ENCODE data around the gene CDS2. TPM values are rescaled to one million over a fixed set of nuclear protein-coding genes. Genes with fewer than 3 reads are reported as not detected.

The CDS2 gene
- total and polyA plus RNA-seq, 2 of the 13 experiments (the other 11 are each of a cell fraction or from before 2014, with no cell fraction given) = 81.3 to 153 TPM

- Histone ChIP-seq H3K79me2 (ENCODE audit: insufficient read depth, low read length) (no peaks in the 10 kb centered on the region), H3K4me3 (replicated peaks in 1 of 3; ENCODE audit: insufficient read depth in 1 of 3, low read depth in 2 of 3, low read length in 3 of 3) (no peak overlapping the region), H3K27me3 (ENCODE audit: control insufficient read depth in 1 of 2, insufficient read depth in 2 of 2, low read length in 2 of 2) (no peaks in the 10 kb centered on the region), H4K20me1 (ENCODE audit: insufficient read depth, low read length) (no peaks in the 10 kb centered on the region), H3K4me2 (ENCODE audit: low read depth, low read length) (no peak overlapping the region), H3K9ac (ENCODE audit: insufficient read depth, low read depth, low read length) (no peak overlapping the region), H3K36me3 (replicated peaks in 1 of 2; ENCODE audit: control insufficient read depth in 1 of 2, insufficient read depth in 2 of 2, low read length in 2 of 2) (no peaks in the 10 kb centered on the region), H3K27ac (ENCODE audit: extremely low read length, insufficient read depth, low read length) (no peak overlapping the region), H2AFZ (ENCODE audit: low read length) (no peak overlapping the region), H3K4me1 (ENCODE audit: insufficient read depth, low read length) (peaks cover 3% of the 10 kb centered on the region; the same call in 1 of the 2 replicates), H3K9me3 (ENCODE audit: low read length) (no peaks in the 10 kb centered on the region)
- in situ Hi-C loops (cut with HindIII; ENCODE audit: extremely low pct_ligation_motif_present, low pct_unique_long_range_greater_than_20kb) (loop anchor here (10.0 kb wide), 1 partner anchor 59 kb away; no protein-coding TSS in a partner anchor), intact Hi-C loops (cut with micrococcal nuclease; ENCODE audit: unreplicated experiment) (no loop called here)
- ChIA-PET POLR2A (no interaction called here), CTCF (ENCODE audit: low intra/inter-chr PET ratio, low total read pairs) (no interaction called here)
- DNase-seq (ENCODE audit: low spot score) (no peak), ATAC-seq (no peak), FAIRE-seq (no peak)
- WGBS (ENCODE audit: low lambda C conversion rate) = 95% methylated on average over 4 of the region's 4 CpGs
- TF ChIP-seq FOXM1 (CRISPR knock-in tag; IDR thresholded peaks at IDR 0.05) = no peak
- no TSS peak for BruUV-seq (replicated peaks)
Observed at GRCh38 chr20:5085380-5085779, 41.4 kb upstream of the CDS2 start.

- H3K4me1 ChIP-seq (ENCODE audit: insufficient read depth, low read length) = no peaks in the 10 kb centered on the region
- H3K27me3 ChIP-seq (ENCODE audit: control insufficient read depth in 1 of 2, insufficient read depth in 2 of 2, low read length in 2 of 2) = no peaks in the 10 kb centered on the region
- H3K4me3 ChIP-seq (replicated peaks in 1 of 3; ENCODE audit: insufficient read depth in 1 of 3, low read depth in 2 of 3, low read length in 3 of 3) = no peak overlapping the region
- H3K79me2 ChIP-seq (ENCODE audit: insufficient read depth, low read length) = no peaks in the 10 kb centered on the region
- in situ Hi-C loops (cut with HindIII; ENCODE audit: extremely low pct_ligation_motif_present, low pct_unique_long_range_greater_than_20kb) (loop anchor here (10.0 kb wide), 1 partner anchor 56 kb away; no protein-coding TSS in a partner anchor), intact Hi-C loops (cut with micrococcal nuclease; ENCODE audit: unreplicated experiment) (no loop called here)
- no peak for ATAC-seq
- no peak overlapping the region for H3K4me2 ChIP-seq (ENCODE audit: low read depth, low read length)
- POLR2A ChIA-PET = interaction anchor here (0.7 to 1.7 kb wide), 2 partner anchors 15 to 368 kb away, joined by 4 to 6 read pairs; no protein-coding TSS in a partner anchor
- WGBS (ENCODE audit: low lambda C conversion rate) = 98% methylated on average over 3 of the region's 3 CpGs
- BruUV-seq (replicated peaks) = no TSS peak
- CTCF ChIA-PET (ENCODE audit: low intra/inter-chr PET ratio, low total read pairs) = no interaction called here
- H2AFZ ChIP-seq (ENCODE audit: low read length) = no peak overlapping the region
- H3K36me3 ChIP-seq (replicated peaks in 1 of 2; ENCODE audit: control insufficient read depth in 1 of 2, insufficient read depth in 2 of 2, low read length in 2 of 2) = 0 out of 5 replicates have a peak, but pooled peaks cover 0 to 2% of the 10 kb centered on the region in 2 experiments
- H3K27ac ChIP-seq (ENCODE audit: extremely low read length, insufficient read depth, low read length) = no peak overlapping the region
- H3K9me3 ChIP-seq (ENCODE audit: low read length) = no peaks in the 10 kb centered on the region
- DNase-seq (ENCODE audit: low spot score) = no peak
- no peak overlapping the region for H3K9ac ChIP-seq (ENCODE audit: insufficient read depth, low read depth, low read length)
- no peak for FAIRE-seq
- H4K20me1 ChIP-seq (ENCODE audit: insufficient read depth, low read length) = no peaks in the 10 kb centered on the region
- TF ChIP-seq ZBTB3 (CRISPR knock-in tag; IDR thresholded peaks at IDR 0.05; ENCODE audit: borderline replicate concordance, low read depth) (no peak), HMGXB4 (CRISPR knock-in tag; IDR thresholded peaks at IDR 0.05; ENCODE audit: borderline replicate concordance in 1 of 2, low read depth in 1 of 2) (no peak), MAX (IDR thresholded peaks at IDR 0.05) (no peak), MAZ (IDR thresholded peaks at IDR 0.05; ENCODE audit: borderline replicate concordance, low read depth, low read length) (no peak), MAZ (CRISPR knock-in tag; IDR thresholded peaks at IDR 0.05; ENCODE audit: low read depth) (no peak), PCBP2 (optimal IDR thresholded peaks at IDR 0.05; ENCODE audit: low read depth, low read length, poor library complexity, severe bottlenecking) (no peak), ZSCAN20 (CRISPR knock-in tag; IDR thresholded peaks at IDR 0.05; ENCODE audit: borderline replicate concordance) (no peak), ZNF761 (CRISPR knock-in tag; conservative IDR thresholded peaks at IDR 0.05) (no peak), SYNCRIP (IDR thresholded peaks at IDR 0.05; ENCODE audit: insufficient read depth, low read depth, low read length) (no peak), PBX3 (CRISPR knock-in tag; IDR thresholded peaks at IDR 0.05; ENCODE audit: borderline replicate concordance) (no peak), SMAD9 (CRISPR knock-in tag; IDR thresholded peaks at IDR 0.05) (no peak), ZNF292 (CRISPR knock-in tag; IDR thresholded peaks at IDR 0.05; ENCODE audit: borderline replicate concordance, low read depth) (no peak), ZNF224 (CRISPR knock-in tag; IDR thresholded peaks at IDR 0.05) (no peak), ZNF30 (CRISPR knock-in tag; IDR thresholded peaks at IDR 0.05) (no peak), ZNF616 (CRISPR knock-in tag; IDR thresholded peaks at IDR 0.05; ENCODE audit: low read depth) (no peak)
Observed at GRCh38 chr20:5088688-5089087, 38.1 kb upstream of the CDS2 start.

Measured in HepG2 (cell line).